PFSK-1 (cell line): Measurements from ENCODE around the gene TTBK2.
A peak's percentile ranks its signal among the peaks of the same experiment; 100 is the strongest.

Experiments
- FOXP2 ChIP-seq: optimal IDR thresholded peaks from 2 replicates; pipeline ENCODE3; 2011; ENCODE audit warnings: borderline replicate concordance, control low read depth, inconsistent platforms; ENCODE audit not compliant: insufficient read depth; ENCODE audit errors: extremely low read length, extremely low read depth
- POLR2AphosphoS5 ChIP-seq: IDR thresholded peaks from 2 replicates; pipeline ENCODE4 v1.6.1; 2012; ENCODE audit warnings: low read depth, mild to moderate bottlenecking, control low read depth, low read length, moderate library complexity
- SIN3A ChIP-seq: IDR thresholded peaks from 2 replicates; pipeline ENCODE4 v1.6.1; 2012; ENCODE audit warnings: mild to moderate bottlenecking, low read length, moderate library complexity, borderline replicate concordance; ENCODE audit not compliant: insufficient read depth
- TAF1 ChIP-seq: IDR thresholded peaks from 2 replicates; pipeline ENCODE4 v1.6.1; 2012; ENCODE audit warnings: low read length, control low read depth, borderline replicate concordance; ENCODE audit not compliant: insufficient read depth
- TF ChIP-seq, protein P1 (sequence below), 2 experiments: IDR thresholded peaks; 2 replicates each; pipeline versions ENCODE4 v1.6.1 to v1.8.0; 2011 to 2012; ENCODE audit warnings: low read depth in 2 of 2, low read length in 2 of 2, control low read depth in 1 of 2, inconsistent platforms in 1 of 2, mild to moderate bottlenecking in 1 of 2, moderate library complexity in 1 of 2; ENCODE audit not compliant: insufficient read depth in 1 of 2

Gene TTBK2

DNA sequence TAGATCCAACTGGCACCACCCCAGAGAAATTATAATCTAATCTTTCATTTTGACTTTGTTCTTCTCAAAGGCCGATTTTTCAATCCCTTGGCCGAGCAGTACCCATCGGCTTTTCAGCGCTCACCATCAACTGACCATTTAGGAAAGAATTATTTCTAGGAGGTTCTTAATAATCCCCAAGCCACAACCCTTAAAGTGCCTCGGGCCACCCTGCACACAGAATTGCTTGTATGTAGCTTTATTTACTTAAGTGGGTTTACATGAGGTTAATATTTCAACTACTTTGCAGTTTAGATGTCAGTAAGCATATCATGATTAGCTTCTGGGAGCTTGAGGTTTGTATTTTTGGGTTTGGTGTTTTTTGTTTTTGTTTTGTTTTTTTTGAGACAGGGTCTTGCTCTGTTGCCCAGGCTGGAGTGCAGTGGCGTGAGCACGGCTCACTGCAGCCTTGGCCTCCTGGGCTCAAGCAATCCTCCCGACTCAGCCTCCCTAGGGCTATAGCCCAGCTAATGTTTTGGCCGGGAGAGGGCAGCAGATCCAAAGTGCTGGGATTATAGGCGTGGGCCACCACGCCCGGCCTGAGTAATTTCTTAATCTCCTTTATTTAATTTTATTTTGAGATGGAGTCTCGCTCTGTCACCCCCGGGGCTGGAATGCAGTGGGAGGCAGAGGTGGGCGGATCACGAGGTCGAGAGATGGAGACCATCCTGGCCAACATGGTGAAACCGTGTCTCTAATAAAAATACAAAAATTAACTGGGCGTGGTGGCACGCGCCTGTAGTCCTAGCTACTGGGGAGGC lies 182.8 kb downstream of the TTBK2 start:
- TF ChIP-seq, protein P1, sequence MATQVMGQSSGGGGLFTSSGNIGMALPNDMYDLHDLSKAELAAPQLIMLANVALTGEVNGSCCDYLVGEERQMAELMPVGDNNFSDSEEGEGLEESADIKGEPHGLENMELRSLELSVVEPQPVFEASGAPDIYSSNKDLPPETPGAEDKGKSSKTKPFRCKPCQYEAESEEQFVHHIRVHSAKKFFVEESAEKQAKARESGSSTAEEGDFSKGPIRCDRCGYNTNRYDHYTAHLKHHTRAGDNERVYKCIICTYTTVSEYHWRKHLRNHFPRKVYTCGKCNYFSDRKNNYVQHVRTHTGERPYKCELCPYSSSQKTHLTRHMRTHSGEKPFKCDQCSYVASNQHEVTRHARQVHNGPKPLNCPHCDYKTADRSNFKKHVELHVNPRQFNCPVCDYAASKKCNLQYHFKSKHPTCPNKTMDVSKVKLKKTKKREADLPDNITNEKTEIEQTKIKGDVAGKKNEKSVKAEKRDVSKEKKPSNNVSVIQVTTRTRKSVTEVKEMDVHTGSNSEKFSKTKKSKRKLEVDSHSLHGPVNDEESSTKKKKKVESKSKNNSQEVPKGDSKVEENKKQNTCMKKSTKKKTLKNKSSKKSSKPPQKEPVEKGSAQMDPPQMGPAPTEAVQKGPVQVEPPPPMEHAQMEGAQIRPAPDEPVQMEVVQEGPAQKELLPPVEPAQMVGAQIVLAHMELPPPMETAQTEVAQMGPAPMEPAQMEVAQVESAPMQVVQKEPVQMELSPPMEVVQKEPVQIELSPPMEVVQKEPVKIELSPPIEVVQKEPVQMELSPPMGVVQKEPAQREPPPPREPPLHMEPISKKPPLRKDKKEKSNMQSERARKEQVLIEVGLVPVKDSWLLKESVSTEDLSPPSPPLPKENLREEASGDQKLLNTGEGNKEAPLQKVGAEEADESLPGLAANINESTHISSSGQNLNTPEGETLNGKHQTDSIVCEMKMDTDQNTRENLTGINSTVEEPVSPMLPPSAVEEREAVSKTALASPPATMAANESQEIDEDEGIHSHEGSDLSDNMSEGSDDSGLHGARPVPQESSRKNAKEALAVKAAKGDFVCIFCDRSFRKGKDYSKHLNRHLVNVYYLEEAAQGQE (IDR thresholded peaks at IDR 0.05; ENCODE audit: insufficient read depth in 1 of 2, low read depth in 2 of 2, low read length in 2 of 2), result no peak
- TF ChIP-seq SIN3A (no peak), TAF1 (no peak), POLR2AphosphoS5 (no peak), FOXP2 (no peak)

DNA sequence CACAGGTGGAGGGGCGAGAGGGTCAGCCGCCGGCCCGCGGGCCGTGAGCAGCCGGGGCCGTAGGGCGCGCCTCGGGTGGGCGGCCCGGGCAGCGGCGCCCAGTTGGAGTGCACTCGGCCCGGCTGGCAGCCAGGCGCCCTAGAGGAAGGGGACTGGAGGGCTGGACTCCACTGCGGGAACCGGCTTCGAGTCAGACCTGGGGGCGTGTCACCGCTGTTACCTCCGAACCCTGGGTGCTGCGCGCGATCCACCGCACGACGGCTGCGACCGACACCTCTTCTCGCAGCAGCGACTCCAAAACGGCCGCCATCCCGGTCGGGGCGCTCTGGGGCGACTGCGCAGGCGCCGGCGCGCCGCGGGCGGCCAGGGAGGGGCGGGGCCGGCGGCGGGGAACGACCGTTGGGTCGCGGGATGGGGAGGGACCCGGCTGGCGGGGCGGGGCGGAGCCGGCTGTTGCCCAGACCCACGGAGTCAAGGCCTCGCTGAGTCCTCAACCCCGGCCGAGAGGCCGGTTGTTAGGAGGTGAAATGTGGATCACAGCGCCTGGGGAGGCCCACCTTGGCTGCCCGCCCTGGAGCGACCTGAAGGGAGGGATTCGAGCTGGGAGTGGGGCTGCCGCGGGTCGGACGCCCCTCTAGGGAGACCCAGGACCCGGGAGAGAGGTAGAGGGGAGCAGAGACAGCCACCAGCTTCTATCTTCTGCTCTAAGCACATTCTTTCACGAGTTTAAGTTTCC lies 183.6 kb downstream of the TTBK2 start, which contains the start of gene CDAN1:
Gene CDAN1 (minus strand): TSS at position 336 of the 736 bp plus-strand sequence. CDS start 26 bp downstream, at position 310.
- TF ChIP-seq TAF1 (peak; percentile 89), FOXP2 (peak; percentile 16), POLR2AphosphoS5 (peak; percentile 85), SIN3A (no peak)
- TF ChIP-seq, protein P1 (IDR thresholded peaks at IDR 0.05; ENCODE audit: insufficient read depth in 1 of 2, low read depth in 2 of 2, low read length in 2 of 2), result no peak; a peak in 1 of 4 replicates

DNA sequence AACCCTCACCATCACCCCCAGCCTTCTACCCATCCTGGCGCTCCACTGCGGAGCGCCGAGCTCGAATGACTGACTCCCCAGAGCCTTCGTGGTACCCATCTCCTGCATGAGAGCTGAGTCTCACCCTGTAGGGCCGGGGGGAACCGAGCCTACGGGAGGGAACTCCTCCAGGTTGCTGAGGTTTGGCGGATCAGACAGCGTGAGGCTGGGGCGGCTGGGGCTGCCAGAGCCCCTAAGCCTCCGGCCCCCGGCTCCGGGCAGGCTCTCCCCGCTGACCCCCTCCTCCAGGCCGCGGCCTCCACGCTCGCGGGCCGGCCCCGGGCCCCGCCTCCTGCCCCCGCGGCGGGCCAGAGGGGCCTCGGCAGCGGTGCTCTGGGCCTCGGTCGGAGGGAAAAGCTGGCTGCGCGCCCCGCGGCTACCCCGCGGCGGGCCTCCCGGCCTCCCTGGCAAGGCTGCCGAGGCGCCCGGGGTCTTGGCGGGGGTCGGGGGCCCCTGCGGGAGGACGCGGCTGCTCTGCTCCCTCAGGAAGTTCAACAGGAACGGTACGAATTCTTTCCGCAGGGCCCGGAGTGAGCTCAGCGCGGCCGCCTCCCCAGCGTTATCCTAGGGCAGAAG lies 184.3 kb downstream of the TTBK2 start:
- TF ChIP-seq POLR2AphosphoS5, result no peak
- TF ChIP-seq TAF1, result no peak
- no peak for TF ChIP-seq FOXP2
- no peak for TF ChIP-seq SIN3A
- TF ChIP-seq, protein P1 (IDR thresholded peaks at IDR 0.05; ENCODE audit: insufficient read depth in 1 of 2, low read depth in 2 of 2, low read length in 2 of 2), result no peak

DNA sequence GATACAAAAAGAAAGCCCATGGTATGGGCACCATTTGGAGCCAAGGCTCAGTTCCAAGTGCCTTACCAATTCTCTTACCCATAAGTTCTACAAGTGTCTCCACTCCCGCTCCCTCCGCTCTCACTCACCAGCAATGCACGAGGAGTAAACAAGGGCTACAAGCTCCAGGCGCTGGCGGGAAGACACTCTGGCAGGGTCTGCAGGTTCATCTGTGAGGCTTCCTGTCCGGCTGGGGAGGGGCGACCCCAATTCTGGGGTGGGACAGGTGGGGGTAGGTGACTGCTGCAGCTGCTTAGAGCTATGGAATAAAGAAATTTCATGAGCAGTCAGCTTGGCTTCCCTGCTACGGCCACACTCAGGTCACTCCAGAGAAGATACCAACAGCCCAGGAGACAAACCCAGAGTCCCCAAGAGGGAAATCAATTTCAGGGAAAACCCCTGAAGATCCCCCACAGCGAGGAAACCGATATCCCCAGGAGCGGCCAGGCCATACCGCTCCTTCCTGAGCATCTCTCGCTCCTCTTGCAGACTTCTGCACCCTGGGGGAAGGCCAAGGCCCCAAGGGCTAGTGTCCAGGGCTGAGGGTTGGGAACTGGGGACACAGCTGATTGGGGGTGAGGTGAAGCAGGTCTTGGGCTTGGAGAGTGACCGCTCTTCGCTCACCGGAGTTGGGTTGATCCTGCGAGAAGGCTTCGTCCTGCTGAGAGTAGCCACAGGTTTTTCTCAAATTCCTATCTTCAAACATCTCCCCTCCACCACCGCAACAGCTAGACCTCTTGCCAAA lies 185.0 kb downstream of the TTBK2 start:
- no peak for TF ChIP-seq SIN3A
- no peak for TF ChIP-seq POLR2AphosphoS5
- TF ChIP-seq, protein P1 (IDR thresholded peaks at IDR 0.05; ENCODE audit: insufficient read depth in 1 of 2, low read depth in 2 of 2, low read length in 2 of 2), result no peak
- no peak for TF ChIP-seq TAF1
- TF ChIP-seq FOXP2, result no peak
